Hepatocyte (in vitro differentiated cells): Measurements from ENCODE around the gene FGFBP1. TPM values are rescaled to one million over a fixed set of nuclear protein-coding genes. Genes with fewer than 3 reads are reported as not detected.

Experiments used
- DNase-seq: peaks from one replicate; pipeline ENCODE4 v3.0.0-alpha.2; 2016; ENCODE audit warnings: low spot score
- H2AFZ ChIP-seq: fragments of 200-600 bp; sonication (generic); 2 replicates; pipeline ENCODE4 v1.6.0; 2016; ENCODE audit warnings: antibody characterized with exemption, mild to moderate bottlenecking
- H3K27ac ChIP-seq: fragments of 200-600 bp; sonication (generic); 2 replicates; pipeline ENCODE4 v1.5.1; 2016; ENCODE audit warnings: mild to moderate bottlenecking
- H3K27me3 ChIP-seq: fragments of 200-600 bp; sonication (generic); 2 replicates; pipeline ENCODE4 v1.6.1; 2016
- H3K36me3 ChIP-seq: fragments of 200-600 bp; sonication (generic); replicated peaks from 2 replicates; pipeline ENCODE4 v1.5.1; 2016; ENCODE audit warnings: low read depth; ENCODE audit not compliant: insufficient read depth
- H3K4me1 ChIP-seq: fragments of 200-600 bp; sonication (generic); 2 replicates; pipeline ENCODE4 v1.5.1; 2016; ENCODE audit warnings: mild to moderate bottlenecking, moderate library complexity; ENCODE audit not compliant: insufficient read depth
- H3K4me2 ChIP-seq: fragments of 200-600 bp; sonication (generic); 2 replicates; pipeline ENCODE4 v1.6.0; 2016
- H3K4me3 ChIP-seq: fragments of 200-600 bp; sonication (generic); 2 replicates; pipeline ENCODE4 v1.5.1; 2016; ENCODE audit warnings: mild to moderate bottlenecking
- H3K79me2 ChIP-seq: fragments of 200-600 bp; sonication (generic); 2 replicates; pipeline ENCODE4 v1.6.0; 2017; ENCODE audit warnings: mild to moderate bottlenecking
- H3K9me2 ChIP-seq: fragments of 200-600 bp; sonication (generic); replicated peaks from 2 replicates; pipeline ENCODE4 v1.6.0; 2017; ENCODE audit warnings: mild to moderate bottlenecking; ENCODE audit not compliant: insufficient read depth
- H3K9me3 ChIP-seq: fragments of 200-600 bp; sonication (generic); 2 replicates; pipeline ENCODE4 v1.5.1; 2016; ENCODE audit warnings: low read depth, mild to moderate bottlenecking
- H4K20me1 ChIP-seq: fragments of 200-600 bp; sonication (generic); 2 replicates; pipeline ENCODE4 v1.6.0; 2016; ENCODE audit warnings: mild to moderate bottlenecking; ENCODE audit not compliant: insufficient read depth, poor library complexity, severe bottlenecking
- EZH2 ChIP-seq: fragments of 200-600 bp; sonication (generic); IDR thresholded peaks from 2 replicates; pipeline ENCODE4 v1.6.1; 2016; ENCODE audit warnings: antibody characterized with exemption, mild to moderate bottlenecking, borderline replicate concordance
- EZH2phosphoT487 ChIP-seq: fragments of 200-600 bp; sonication (generic); IDR thresholded peaks from one replicate; pipeline ENCODE4 v1.6.1; 2018; ENCODE audit warnings: antibody characterized with exemption, mild to moderate bottlenecking, low read depth, moderate library complexity; ENCODE audit not compliant: unreplicated experiment, severe bottlenecking
- WGBS: methylation state at CpG from one replicate; pipeline ENCODE4 v1.1.6; 2016; ENCODE audit warnings: low lambda C conversion rate; ENCODE audit errors: missing lambda C conversion rate; 5-methylcytosine and 5-hydroxymethylcytosine counted together
- polyA plus RNA-seq: library from polyadenylated mRNA; unstranded; fragments of >200 nt; fragmentation: Nextera tagmentation; extraction: Ambion mirVana; gene quantifications from 2 replicates; pipeline ENCODE4 v1.2.1, GENCODE V29; 2016
- total RNA-seq: library from RNA; depleted of rRNA; stranded (reverse); fragments of >200 nt; gene quantifications from 2 replicates; pipeline ENCODE4 v1.2.3, GENCODE V29; 2014
- TF ChIP-seq, protein P1 (sequence below): fragments of 200-600 bp; sonication (generic); IDR thresholded peaks from 2 replicates; pipeline ENCODE4 v1.5.1; 2016; ENCODE audit warnings: antibody characterized with exemption, mild to moderate bottlenecking; ENCODE audit not compliant: poor library complexity

The FGFBP1 gene
- total and polyA plus RNA-seq, 2 experiments from 2014 or later: 1.8 to 2.8 TPM

DNA sequence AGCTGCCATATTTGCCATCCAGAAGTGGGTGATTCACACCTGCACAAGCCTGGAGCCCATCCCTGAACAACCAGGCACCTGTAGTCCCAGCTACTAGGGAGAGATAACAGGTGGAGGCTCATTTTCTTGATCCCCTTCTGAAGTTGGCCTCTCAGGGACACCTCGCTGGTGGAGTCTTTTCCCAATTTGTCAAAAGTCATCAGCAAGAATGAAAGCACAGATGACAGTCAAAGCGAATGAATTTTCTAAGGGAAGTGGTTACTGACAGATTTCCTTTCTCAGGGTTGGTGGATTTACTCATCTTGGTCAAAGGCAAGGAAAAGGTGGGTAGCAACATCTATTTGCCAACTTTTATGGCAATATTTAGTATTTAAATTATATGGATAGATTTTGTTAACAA lies 36.5 kb downstream of the FGFBP1 start:
- H3K36me3 ChIP-seq: no peaks in the 10 kb centered on the region
- 83% methylated on average over 2 of the region's 2 CpGs for WGBS
- no peak for DNase-seq
- H3K9me3 ChIP-seq: no peaks in the 10 kb centered on the region
- H4K20me1 ChIP-seq: no peaks in the 10 kb centered on the region
- no peak overlapping the region for H3K4me2 ChIP-seq
- H3K27ac ChIP-seq: no peak overlapping the region
- no peaks in the 10 kb centered on the region for H3K9me2 ChIP-seq
- H2AFZ ChIP-seq: no peak overlapping the region
- no peak for TF ChIP-seq EZH2phosphoT487
- H3K27me3 ChIP-seq: peaks cover 5% of the 10 kb centered on the region
- no peaks in the 10 kb centered on the region for H3K79me2 ChIP-seq
- H3K4me1 ChIP-seq: no peaks in the 10 kb centered on the region
- no peak overlapping the region for H3K4me3 ChIP-seq

- H3K4me1 ChIP-seq: no peaks in the 10 kb centered on the region
- H3K4me2 ChIP-seq: no peak overlapping the region
- H3K9me2 ChIP-seq: no peaks in the 10 kb centered on the region
- no peak overlapping the region for H3K4me3 ChIP-seq
- no peak for DNase-seq
- H3K27me3 ChIP-seq: peaks cover 5% of the 10 kb centered on the region
- no peaks in the 10 kb centered on the region for H3K79me2 ChIP-seq
- H3K36me3 ChIP-seq: no peaks in the 10 kb centered on the region
- no peak overlapping the region for H2AFZ ChIP-seq
- H3K9me3 ChIP-seq: no peaks in the 10 kb centered on the region
- TF ChIP-seq, protein P1, sequence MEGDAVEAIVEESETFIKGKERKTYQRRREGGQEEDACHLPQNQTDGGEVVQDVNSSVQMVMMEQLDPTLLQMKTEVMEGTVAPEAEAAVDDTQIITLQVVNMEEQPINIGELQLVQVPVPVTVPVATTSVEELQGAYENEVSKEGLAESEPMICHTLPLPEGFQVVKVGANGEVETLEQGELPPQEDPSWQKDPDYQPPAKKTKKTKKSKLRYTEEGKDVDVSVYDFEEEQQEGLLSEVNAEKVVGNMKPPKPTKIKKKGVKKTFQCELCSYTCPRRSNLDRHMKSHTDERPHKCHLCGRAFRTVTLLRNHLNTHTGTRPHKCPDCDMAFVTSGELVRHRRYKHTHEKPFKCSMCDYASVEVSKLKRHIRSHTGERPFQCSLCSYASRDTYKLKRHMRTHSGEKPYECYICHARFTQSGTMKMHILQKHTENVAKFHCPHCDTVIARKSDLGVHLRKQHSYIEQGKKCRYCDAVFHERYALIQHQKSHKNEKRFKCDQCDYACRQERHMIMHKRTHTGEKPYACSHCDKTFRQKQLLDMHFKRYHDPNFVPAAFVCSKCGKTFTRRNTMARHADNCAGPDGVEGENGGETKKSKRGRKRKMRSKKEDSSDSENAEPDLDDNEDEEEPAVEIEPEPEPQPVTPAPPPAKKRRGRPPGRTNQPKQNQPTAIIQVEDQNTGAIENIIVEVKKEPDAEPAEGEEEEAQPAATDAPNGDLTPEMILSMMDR: no peak
- TF ChIP-seq EZH2phosphoT487: no peak
- no peak for TF ChIP-seq EZH2
- WGBS: 90% methylated on average over 3 of the region's 3 CpGs
- H4K20me1 ChIP-seq: no peaks in the 10 kb centered on the region
- no peak overlapping the region for H3K27ac ChIP-seq
Measured at GRCh38 chr4:15901007-15901406, 37.5 kb downstream of the FGFBP1 start.

- Histone ChIP-seq H3K4me3 (no peak overlapping the region), H3K9me3 (no peaks in the 10 kb centered on the region), H2AFZ (no peak overlapping the region), H3K9me2 (no peaks in the 10 kb centered on the region), H3K79me2 (no peaks in the 10 kb centered on the region), H4K20me1 (no peaks in the 10 kb centered on the region), H3K27ac (no peak overlapping the region), H3K27me3 (peaks cover 5% of the 10 kb centered on the region), H3K4me2 (no peak overlapping the region), H3K4me1 (no peaks in the 10 kb centered on the region), H3K36me3 (no peaks in the 10 kb centered on the region)
- TF ChIP-seq EZH2phosphoT487 (no peak), EZH2 (no peak)
- TF ChIP-seq, protein P1: no peak
- WGBS: 85% methylated on average over 1 of the region's 1 CpG
- DNase-seq: no peak
Measured at GRCh38 chr4:15899511-15899910, 39.0 kb downstream of the FGFBP1 start.

GRCh38 chr4:15898902-15899301 lies 39.6 kb downstream of the FGFBP1 start:
- Histone ChIP-seq H3K9me2 (no peaks in the 10 kb centered on the region), H3K4me3 (no peak overlapping the region), H3K4me1 (no peaks in the 10 kb centered on the region), H4K20me1 (no peaks in the 10 kb centered on the region), H3K36me3 (no peaks in the 10 kb centered on the region), H3K79me2 (no peaks in the 10 kb centered on the region), H3K27me3 (peaks cover 5% of the 10 kb centered on the region), H3K27ac (no peak overlapping the region), H3K9me3 (no peaks in the 10 kb centered on the region), H3K4me2 (no peak overlapping the region), H2AFZ (no peak overlapping the region)
- no peak for TF ChIP-seq EZH2
- TF ChIP-seq EZH2phosphoT487: no peak
- TF ChIP-seq, protein P1: no peak
- no peak for DNase-seq
